HFF-Myc (cell line): ENCODE results near the gene GNAS-AS1.

Experiments used
- DNase-seq: peaks from one replicate; pipeline ENCODE4 v3.0.0-alpha.2; 2011; ENCODE audit warnings: low read depth; ENCODE audit errors: extremely low read depth
- H3K4me3 ChIP-seq: replicated peaks from 2 replicates; pipeline ENCODE4 v1.5.1; 2011; ENCODE audit warnings: low read depth, mild to moderate bottlenecking, control low read depth, low read length
- TF ChIP-seq, protein P1 (sequence below): IDR thresholded peaks from 2 replicates; pipeline ENCODE4 v1.5.1; 2012; ENCODE audit warnings: mild to moderate bottlenecking, low read depth, low read length, control low read depth; ENCODE audit errors: missing control alignments

The GNAS-AS1 gene

DNA sequence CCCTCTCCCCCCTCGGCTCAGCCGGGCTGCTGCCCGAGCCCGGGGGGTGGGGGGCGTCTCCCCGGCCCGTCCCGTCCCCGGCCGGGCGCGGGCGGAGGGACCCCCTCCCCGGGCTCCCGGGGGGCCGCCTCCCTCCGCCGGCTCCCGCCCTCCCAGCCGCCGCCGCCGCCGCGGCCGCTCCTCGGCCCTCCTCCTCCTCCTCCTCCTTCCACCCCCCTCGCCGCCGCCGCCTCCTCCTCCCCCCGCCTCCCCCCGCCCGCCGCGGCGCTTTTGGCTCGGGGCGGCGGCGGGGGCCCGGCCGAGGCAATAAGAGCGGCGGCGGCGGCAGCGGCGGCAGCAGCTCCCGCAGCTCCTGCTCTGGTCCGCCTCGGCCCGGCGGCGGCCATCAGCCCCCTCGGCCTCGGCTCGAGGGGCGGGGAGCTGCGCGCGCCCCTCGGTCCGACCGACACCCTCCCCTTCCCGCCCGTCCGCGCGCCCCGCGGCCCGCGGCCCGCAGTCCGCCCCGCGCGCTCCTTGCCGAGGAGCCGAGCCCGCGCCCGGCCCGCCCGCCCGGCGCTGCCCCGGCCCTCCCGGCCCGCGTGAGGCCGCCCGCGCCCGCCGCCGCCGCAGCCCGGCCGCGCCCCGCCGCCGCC is 40.5 kb upstream of the GNAS-AS1 start:
- H3K4me3 ChIP-seq, result peak overlapping the region; percentile 72
- TF ChIP-seq, protein P1, sequence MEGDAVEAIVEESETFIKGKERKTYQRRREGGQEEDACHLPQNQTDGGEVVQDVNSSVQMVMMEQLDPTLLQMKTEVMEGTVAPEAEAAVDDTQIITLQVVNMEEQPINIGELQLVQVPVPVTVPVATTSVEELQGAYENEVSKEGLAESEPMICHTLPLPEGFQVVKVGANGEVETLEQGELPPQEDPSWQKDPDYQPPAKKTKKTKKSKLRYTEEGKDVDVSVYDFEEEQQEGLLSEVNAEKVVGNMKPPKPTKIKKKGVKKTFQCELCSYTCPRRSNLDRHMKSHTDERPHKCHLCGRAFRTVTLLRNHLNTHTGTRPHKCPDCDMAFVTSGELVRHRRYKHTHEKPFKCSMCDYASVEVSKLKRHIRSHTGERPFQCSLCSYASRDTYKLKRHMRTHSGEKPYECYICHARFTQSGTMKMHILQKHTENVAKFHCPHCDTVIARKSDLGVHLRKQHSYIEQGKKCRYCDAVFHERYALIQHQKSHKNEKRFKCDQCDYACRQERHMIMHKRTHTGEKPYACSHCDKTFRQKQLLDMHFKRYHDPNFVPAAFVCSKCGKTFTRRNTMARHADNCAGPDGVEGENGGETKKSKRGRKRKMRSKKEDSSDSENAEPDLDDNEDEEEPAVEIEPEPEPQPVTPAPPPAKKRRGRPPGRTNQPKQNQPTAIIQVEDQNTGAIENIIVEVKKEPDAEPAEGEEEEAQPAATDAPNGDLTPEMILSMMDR, result no peak
- DNase-seq, result no peak

DNA sequence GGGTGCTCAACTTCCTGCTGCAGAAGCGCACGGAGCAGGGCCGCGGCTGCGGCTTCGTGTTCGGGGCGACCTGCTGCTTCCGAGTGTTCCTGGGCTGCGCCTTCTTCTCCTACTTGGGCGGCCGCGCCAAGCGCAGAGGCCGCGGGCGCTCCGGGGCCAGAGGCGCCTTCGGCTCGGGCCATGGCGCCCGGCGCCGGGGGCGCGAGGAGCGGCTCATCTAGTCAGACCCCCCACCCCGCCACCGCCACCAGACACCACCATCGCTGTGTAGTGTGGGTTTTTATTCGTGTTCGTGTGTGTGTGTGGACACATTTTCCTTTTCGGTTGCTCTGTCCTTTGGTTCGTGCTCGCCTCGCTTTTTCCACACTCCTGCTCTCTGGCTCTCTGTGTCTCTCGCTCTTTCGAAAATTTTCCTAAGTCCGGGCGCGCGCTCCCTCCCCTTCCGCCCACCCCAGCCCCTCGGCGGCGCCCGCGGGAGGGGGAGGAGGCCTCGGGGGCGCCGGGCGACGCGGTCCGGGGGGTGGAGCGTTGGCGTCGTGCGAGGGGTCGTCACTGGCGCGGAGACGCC is 39.9 kb upstream of the GNAS-AS1 start:
- peak overlapping the region; percentile 72 for H3K4me3 ChIP-seq
- TF ChIP-seq, protein P1, result no peak
- peak; percentile 37 for DNase-seq

DNA sequence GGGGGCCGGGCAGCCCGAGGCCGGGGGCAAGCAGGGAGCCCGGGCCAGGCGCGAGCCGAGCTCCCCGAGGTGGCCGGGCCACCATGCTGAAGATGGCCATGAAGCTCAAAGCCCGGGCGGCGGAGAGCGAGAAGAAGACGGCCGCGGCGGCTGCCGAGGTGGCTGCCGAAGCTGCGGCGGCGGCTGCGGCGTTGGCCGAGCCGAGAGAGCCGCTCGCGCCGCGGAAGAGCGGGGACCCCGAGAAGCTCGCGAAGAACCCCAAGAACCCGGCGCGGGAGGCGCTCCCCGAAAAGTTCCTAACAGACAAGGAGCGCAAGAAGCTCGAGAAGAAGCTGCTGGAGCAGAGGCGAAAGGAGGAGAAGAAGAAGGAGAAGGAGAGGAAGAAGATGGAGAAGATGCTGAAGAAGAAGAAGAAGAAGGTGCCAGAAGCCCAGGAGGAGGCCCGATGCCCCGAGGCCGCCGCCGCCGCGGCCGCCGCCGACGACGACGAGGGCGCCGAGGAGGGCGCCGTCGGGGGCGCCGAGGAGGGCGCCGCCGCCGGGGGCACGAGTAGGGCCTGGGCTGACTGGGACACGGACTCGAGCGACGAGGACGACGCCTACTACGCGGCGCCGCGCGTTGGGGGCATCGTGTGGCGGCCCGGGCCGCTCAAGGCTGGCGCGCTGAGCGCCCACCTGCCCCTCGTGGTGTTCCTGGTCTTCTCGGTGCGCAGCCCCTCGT is 39.3 kb upstream of the GNAS-AS1 start:
- TF ChIP-seq, protein P1, result no peak
- no peak for DNase-seq
- H3K4me3 ChIP-seq, result peak overlapping the region; percentile 72

DNA sequence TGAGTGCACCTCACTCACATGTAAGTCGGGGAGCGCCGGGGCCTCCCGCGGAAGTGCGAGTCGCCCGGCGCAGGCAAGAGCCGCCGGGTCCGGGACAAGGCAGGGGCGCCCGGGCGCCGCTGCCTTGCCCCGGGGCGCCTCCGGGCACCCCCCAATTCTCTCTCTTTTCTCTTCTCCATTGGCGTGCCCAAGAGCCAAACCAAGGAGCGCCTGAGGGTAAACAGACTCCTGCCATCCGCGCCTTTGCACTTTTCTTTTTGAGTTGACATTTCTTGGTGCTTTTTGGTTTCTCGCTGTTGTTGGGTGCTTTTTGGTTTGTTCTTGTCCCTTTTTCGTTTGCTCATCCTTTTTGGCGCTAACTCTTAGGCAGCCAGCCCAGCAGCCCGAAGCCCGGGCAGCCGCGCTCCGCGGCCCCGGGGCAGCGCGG is 38.6 kb upstream of the GNAS-AS1 start:
- no peak for DNase-seq
- peak overlapping the region; percentile 72 for H3K4me3 ChIP-seq
- TF ChIP-seq, protein P1, result no peak

DNA sequence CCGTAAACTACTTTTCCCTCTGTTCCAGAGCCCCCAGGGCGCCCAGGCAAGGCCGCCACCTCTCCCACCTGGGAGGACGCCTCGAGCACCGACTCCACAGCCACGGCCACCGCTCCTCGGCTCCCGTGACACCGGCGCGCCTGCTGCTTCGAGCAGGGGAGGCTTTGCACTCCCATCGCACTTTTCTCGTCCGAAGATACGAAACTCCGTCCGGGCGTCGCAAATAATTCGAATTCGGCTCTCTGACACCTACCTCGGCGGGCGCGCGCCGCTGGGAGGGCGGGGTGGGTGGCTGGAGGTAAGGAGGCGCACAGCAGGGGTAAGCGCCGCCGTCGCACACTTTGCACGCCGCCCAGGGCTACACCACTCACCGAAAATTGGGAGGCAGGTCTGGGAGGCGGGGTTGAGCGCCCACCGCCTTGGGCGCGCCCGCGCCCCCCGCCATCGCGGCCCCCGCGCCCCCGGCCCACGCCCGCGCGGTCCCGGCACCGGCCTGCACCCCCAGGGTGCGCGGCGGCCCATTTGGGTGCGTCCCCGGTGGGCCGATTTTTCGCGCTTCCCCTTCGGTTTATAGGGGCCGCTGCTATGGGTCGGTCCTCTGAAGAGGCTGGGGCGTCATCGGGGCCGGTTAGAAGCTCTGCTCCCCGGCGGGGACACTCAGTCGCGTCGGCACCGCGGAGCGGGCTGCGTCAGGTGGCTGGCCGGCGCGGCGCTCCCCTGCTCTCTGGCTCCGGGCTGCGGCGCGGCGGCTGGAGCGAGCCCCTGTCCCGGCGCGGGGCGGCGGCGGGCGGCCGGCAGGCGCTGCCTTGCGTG is 38.0 kb upstream of the GNAS-AS1 start:
- no peak for DNase-seq
- H3K4me3 ChIP-seq, result peak overlapping the region; percentile 72
- TF ChIP-seq, protein P1, result no peak

DNA sequence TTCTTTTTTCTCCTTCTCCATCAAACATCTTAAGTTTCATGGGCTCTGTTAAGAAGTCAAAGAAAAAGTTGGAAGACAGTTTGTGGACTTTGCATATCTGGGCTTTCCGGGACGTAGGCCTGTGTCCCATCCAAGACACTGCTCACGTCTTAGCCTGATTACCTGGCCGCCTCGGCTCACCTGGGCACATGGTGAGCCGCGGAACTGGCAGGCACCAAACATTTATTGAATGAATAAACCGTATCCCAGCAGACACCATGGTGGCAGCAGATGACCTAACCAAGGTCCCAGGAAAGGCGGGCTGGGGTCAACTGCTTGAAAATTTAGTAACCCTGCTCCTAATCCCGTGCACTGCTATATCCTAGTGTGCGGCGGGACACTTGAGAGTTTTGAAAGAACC is 37.4 kb upstream of the GNAS-AS1 start:
- peak overlapping the region; percentile 72 for H3K4me3 ChIP-seq
- TF ChIP-seq, protein P1, result no peak
- DNase-seq, result no peak
